Trophoblast cell (in vitro differentiated cells and primary cell): Measurements from ENCODE around the gene ARIH2.

Experiments used
- DNase-seq, 2 donors: peaks; one replicate each; pipeline ENCODE4 v3.0.0-alpha.2; 2016
- H2AFZ ChIP-seq: 2 replicates; pipeline ENCODE4 v1.6.1; 2013; ENCODE audit warnings: low read length, moderate library complexity, mild to moderate bottlenecking; ENCODE audit not compliant: insufficient read depth, poor library complexity
- H2AK5ac ChIP-seq: 2 replicates; pipeline ENCODE4 v1.6.1; 2013; ENCODE audit warnings: mild to moderate bottlenecking, low read length
- H2BK120ac ChIP-seq: 2 replicates; pipeline ENCODE4 v1.6.1; 2013; ENCODE audit warnings: low read length, mild to moderate bottlenecking, moderate library complexity; ENCODE audit not compliant: insufficient read depth, poor library complexity
- H2BK12ac ChIP-seq: 2 replicates; pipeline ENCODE4 v1.6.1; 2013; ENCODE audit warnings: mild to moderate bottlenecking, low read length, moderate library complexity
- H2BK5ac ChIP-seq: 2 replicates; pipeline ENCODE4 v1.6.1; 2013; ENCODE audit warnings: low read length, low read depth, moderate library complexity, mild to moderate bottlenecking; ENCODE audit not compliant: poor library complexity
- H3K14ac ChIP-seq: 2 replicates; pipeline ENCODE4 v1.6.1; 2013; ENCODE audit warnings: mild to moderate bottlenecking, low read length
- H3K18ac ChIP-seq: 2 replicates; pipeline ENCODE4 v1.6.1; 2013; ENCODE audit warnings: mild to moderate bottlenecking, low read length
- H3K23ac ChIP-seq: 2 replicates; pipeline ENCODE4 v1.6.1; 2013; ENCODE audit warnings: low read length
- H3K27ac ChIP-seq: 2 replicates; pipeline ENCODE4 v1.5.1; 2013; ENCODE audit warnings: low read depth, mild to moderate bottlenecking, inconsistent platforms, low read length, moderate library complexity
- H3K27me3 ChIP-seq: 2 replicates; pipeline ENCODE4 v1.6.1; 2013; ENCODE audit warnings: inconsistent platforms, mild to moderate bottlenecking, low read length, moderate library complexity; ENCODE audit not compliant: insufficient read depth
- H3K36me3 ChIP-seq, 2 experiments: 1 replicate in 1 of 2; 2 replicates in 1 of 2; pipeline ENCODE4 v1.6.1; 2013; ENCODE audit warnings: low read length in 2 of 2, mild to moderate bottlenecking in 2 of 2, moderate library complexity in 1 of 2; ENCODE audit not compliant: insufficient read depth in 2 of 2, control insufficient read depth in 1 of 2
- H3K4ac ChIP-seq: 2 replicates; pipeline ENCODE4 v1.6.1; 2013; ENCODE audit warnings: low read depth, mild to moderate bottlenecking, low read length, moderate library complexity
- H3K4me1 ChIP-seq, 2 experiments: 1 replicate in 1 of 2; 2 replicates in 1 of 2; pipeline ENCODE4 v1.6.1; 2013; ENCODE audit warnings: low read length in 2 of 2, mild to moderate bottlenecking in 2 of 2, moderate library complexity in 1 of 2; ENCODE audit not compliant: insufficient read depth in 2 of 2, control insufficient read depth in 1 of 2
- H3K4me2 ChIP-seq: 2 replicates; pipeline ENCODE4 v1.6.1; 2013; ENCODE audit warnings: inconsistent platforms, mild to moderate bottlenecking, low read length, moderate library complexity
- H3K4me3 ChIP-seq: 2 replicates; pipeline ENCODE4 v1.5.1; 2013; ENCODE audit warnings: mild to moderate bottlenecking, low read depth, low read length, inconsistent platforms
- H3K79me1 ChIP-seq: one replicate; pipeline ENCODE4 v1.6.1; 2013; ENCODE audit warnings: low read length
- H3K79me2 ChIP-seq: 2 replicates; pipeline ENCODE4 v1.6.1; 2013; ENCODE audit warnings: low read length, mild to moderate bottlenecking; ENCODE audit not compliant: control insufficient read depth, insufficient read depth, poor library complexity
- H3K9ac ChIP-seq: 2 replicates; pipeline ENCODE4 v1.6.1; 2013; ENCODE audit warnings: mild to moderate bottlenecking, low read length
- H3K9me3 ChIP-seq: 2 replicates; pipeline ENCODE4 v1.6.1; 2013; ENCODE audit warnings: low read depth, mild to moderate bottlenecking, control low read depth, inconsistent platforms, low read length; ENCODE audit not compliant: insufficient read depth
- H4K12ac ChIP-seq: 2 replicates; pipeline ENCODE4 v1.6.1; 2013; ENCODE audit warnings: low read depth, mild to moderate bottlenecking, low read length, moderate library complexity
- H4K8ac ChIP-seq: 2 replicates; pipeline ENCODE4 v1.6.1; 2013; ENCODE audit warnings: low read depth, mild to moderate bottlenecking, low read length, moderate library complexity
- H4K91ac ChIP-seq: one replicate; pipeline ENCODE4 v1.6.1; 2013; ENCODE audit warnings: low read depth, mild to moderate bottlenecking, low read length, moderate library complexity
- WGBS: extraction: QIAGEN DNeasy Blood & Tissue Kit; methylation state at CpG from one replicate; pipeline ENCODE4 v1.1.7; 2013; ENCODE audit warnings: missing lambda C conversion rate; ENCODE audit not compliant: insufficient read length, insufficient coverage; ENCODE audit errors: extremely low coverage; 5-methylcytosine and 5-hydroxymethylcytosine counted together

ARIH2 gene

DNA sequence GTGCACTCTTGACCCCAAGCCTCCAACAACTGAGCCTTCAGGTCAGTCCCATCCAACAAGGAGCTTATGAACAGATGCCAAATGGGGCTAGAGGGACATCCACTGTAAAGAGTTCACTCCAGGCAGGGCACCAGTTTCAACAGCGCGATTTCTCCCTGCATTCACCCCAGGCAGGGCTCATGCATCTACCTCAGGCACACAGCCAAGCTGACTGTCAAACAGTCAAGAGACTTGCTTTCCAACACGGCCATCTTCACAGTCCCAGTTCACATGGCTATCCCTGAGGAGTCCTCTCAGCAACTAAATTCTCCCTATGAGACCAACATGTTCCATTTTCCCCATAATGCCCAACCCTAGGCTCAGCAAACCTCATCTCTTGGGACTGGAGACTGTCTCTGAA lies 37.6 kb upstream of the ARIH2 start:
- no peaks in the 10 kb centered on the region for H3K79me1 ChIP-seq
- H4K91ac ChIP-seq, result no peak overlapping the region
- H3K79me2 ChIP-seq, result no peaks in the 10 kb centered on the region
- no peak for DNase-seq
- H3K27me3 ChIP-seq, result no peaks in the 10 kb centered on the region
- no peak overlapping the region for H3K4me2 ChIP-seq
- no peak overlapping the region for H2BK120ac ChIP-seq
- no peak overlapping the region for H2BK12ac ChIP-seq
- no peak overlapping the region for H3K23ac ChIP-seq
- H2AFZ ChIP-seq, result no peak overlapping the region
- WGBS, result no CpG with 5 or more reads among the region's 3 CpGs
- no peaks in the 10 kb centered on the region for H3K4me1 ChIP-seq
- H2AK5ac ChIP-seq, result no peak overlapping the region
- H2BK5ac ChIP-seq, result no peak overlapping the region
- no peak overlapping the region for H4K12ac ChIP-seq
- no peaks in the 10 kb centered on the region for H3K9me3 ChIP-seq
- no peak overlapping the region for H3K18ac ChIP-seq
- H4K8ac ChIP-seq, result no peak overlapping the region
- H3K9ac ChIP-seq, result no peak overlapping the region
- no peak overlapping the region for H3K14ac ChIP-seq
- H3K36me3 ChIP-seq, result no peaks in the 10 kb centered on the region
- H3K4me3 ChIP-seq, result no peak overlapping the region
- H3K4ac ChIP-seq, result no peak overlapping the region
- no peak overlapping the region for H3K27ac ChIP-seq

DNA sequence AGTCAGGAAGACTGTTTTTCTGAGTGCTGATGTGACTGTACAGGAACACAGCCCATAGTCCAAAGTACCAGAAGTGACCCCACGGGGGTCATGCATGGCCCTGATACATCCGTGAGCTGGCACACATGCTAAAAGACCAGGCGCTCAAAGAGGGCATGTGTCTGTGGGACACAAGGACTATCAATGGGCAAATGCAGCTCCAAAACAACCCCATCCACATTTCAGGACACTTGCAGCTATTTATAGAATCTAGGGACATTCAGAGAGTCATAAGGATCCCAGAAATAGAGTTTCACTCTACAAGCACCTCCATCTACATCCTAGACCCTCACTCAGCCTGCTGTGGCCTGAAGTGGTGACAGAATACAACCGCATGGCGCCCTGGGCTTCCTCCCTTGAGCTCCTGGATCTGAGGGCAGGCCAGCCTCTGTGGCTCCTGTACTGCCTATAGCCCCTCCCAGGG lies 37.0 kb upstream of the ARIH2 start:
- Histone ChIP-seq H3K79me1 (no peaks in the 10 kb centered on the region), H2BK120ac (no peak overlapping the region), H4K8ac (no peak overlapping the region), H3K14ac (no peak overlapping the region), H3K9ac (no peak overlapping the region), H3K4me1 (no peaks in the 10 kb centered on the region), H4K91ac (no peak overlapping the region), H2AFZ (no peak overlapping the region), H3K36me3 (no peaks in the 10 kb centered on the region), H3K27ac (no peak overlapping the region), H3K4ac (no peak overlapping the region), H3K9me3 (no peaks in the 10 kb centered on the region), H3K23ac (no peak overlapping the region), H2BK5ac (no peak overlapping the region), H3K18ac (no peak overlapping the region), H3K27me3 (no peaks in the 10 kb centered on the region), H2AK5ac (no peak overlapping the region), H2BK12ac (no peak overlapping the region), H3K79me2 (no peaks in the 10 kb centered on the region), H3K4me2 (no peak overlapping the region), H3K4me3 (no peak overlapping the region), H4K12ac (no peak overlapping the region)
- no CpG with 5 or more reads among the region's 5 CpGs for WGBS
- DNase-seq, result no peak

GRCh38 chr3:48885753-48886152 lies 32.9 kb upstream of the ARIH2 start:
- H3K14ac ChIP-seq, result no peak overlapping the region
- H2BK120ac ChIP-seq, result no peak overlapping the region
- H3K36me3 ChIP-seq, result no peaks in the 10 kb centered on the region
- no peak overlapping the region for H2AK5ac ChIP-seq
- no peak overlapping the region for H3K18ac ChIP-seq
- no peak overlapping the region for H3K23ac ChIP-seq
- H3K79me1 ChIP-seq, result no peaks in the 10 kb centered on the region
- no peaks in the 10 kb centered on the region for H3K9me3 ChIP-seq
- DNase-seq, result no peak
- no peak overlapping the region for H3K27ac ChIP-seq
- no peak overlapping the region for H2BK5ac ChIP-seq
- no peaks in the 10 kb centered on the region for H3K4me1 ChIP-seq
- no peak overlapping the region for H3K4ac ChIP-seq
- H3K4me3 ChIP-seq, result no peak overlapping the region
- H3K9ac ChIP-seq, result no peak overlapping the region
- no peaks in the 10 kb centered on the region for H3K79me2 ChIP-seq
- no peak overlapping the region for H4K12ac ChIP-seq
- H3K4me2 ChIP-seq, result no peak overlapping the region
- no peak overlapping the region for H2AFZ ChIP-seq
- no peak overlapping the region for H2BK12ac ChIP-seq
- no peaks in the 10 kb centered on the region for H3K27me3 ChIP-seq
- no peak overlapping the region for H4K8ac ChIP-seq
- no peak overlapping the region for H4K91ac ChIP-seq

- no peaks in the 10 kb centered on the region for H3K27me3 ChIP-seq
- H3K4ac ChIP-seq, result no peak overlapping the region
- H3K14ac ChIP-seq, result no peak overlapping the region
- H2AFZ ChIP-seq, result no peak overlapping the region
- no peak overlapping the region for H2AK5ac ChIP-seq
- WGBS, result 100% methylated on average over 2 of the region's 8 CpGs
- no peak overlapping the region for H3K27ac ChIP-seq
- no peak for DNase-seq
- no peak overlapping the region for H3K4me2 ChIP-seq
- H4K91ac ChIP-seq, result no peak overlapping the region
- no peak overlapping the region for H3K23ac ChIP-seq
- no peaks in the 10 kb centered on the region for H3K36me3 ChIP-seq
- H3K9me3 ChIP-seq, result no peaks in the 10 kb centered on the region
- no peak overlapping the region for H2BK120ac ChIP-seq
- peaks cover 0 to under 1% of the 10 kb centered on the region in 2 experiments for H3K4me1 ChIP-seq
- H2BK12ac ChIP-seq, result no peak overlapping the region
- H3K18ac ChIP-seq, result no peak overlapping the region
- no peaks in the 10 kb centered on the region for H3K79me1 ChIP-seq
- H3K4me3 ChIP-seq, result no peak overlapping the region
- H3K9ac ChIP-seq, result no peak overlapping the region
- no peak overlapping the region for H4K8ac ChIP-seq
- H4K12ac ChIP-seq, result no peak overlapping the region
- no peak overlapping the region for H2BK5ac ChIP-seq
- no peaks in the 10 kb centered on the region for H3K79me2 ChIP-seq
These were observed 27.0 kb upstream of the ARIH2 start for GRCh38 chr3:48891606-48892005.
